GM12891 (cell line): ENCODE measurements around the gene UBE2Q1.

Experiments used
- DNase-seq: peaks from one replicate; pipeline ENCODE4 v3.0.0; 2011; ENCODE audit warnings: low spot score; ENCODE audit not compliant: insufficient read length
- FAIRE-seq: peaks from 2 replicates; lab custom pipeline; 2011; peaks lifted over from hg19 to GRCh38; lab: Jason Lieb, UNC
- PAX5 ChIP-seq: IDR thresholded peaks from 2 replicates; pipeline ENCODE4 v1.6.1; 2011; ENCODE audit warnings: low read length, moderate library complexity, mild to moderate bottlenecking; ENCODE audit not compliant: insufficient read depth, severe bottlenecking
- POLR2A ChIP-seq: IDR thresholded peaks from 2 replicates; pipeline ENCODE4 v1.6.1; 2011; ENCODE audit warnings: low read depth, low read length, control low read depth
- POLR2AphosphoS5 ChIP-seq: IDR thresholded peaks from 2 replicates; pipeline ENCODE4 v1.6.1; 2011; ENCODE audit warnings: low read depth, low read length, control low read depth
- POU2F2 ChIP-seq: IDR thresholded peaks from 2 replicates; pipeline ENCODE4 v1.6.1; 2011; ENCODE audit warnings: low read depth, mild to moderate bottlenecking, control low read depth, low read length, moderate library complexity
- SPI1 ChIP-seq: IDR thresholded peaks from 2 replicates; pipeline ENCODE4 v1.6.1; 2011; ENCODE audit warnings: low read depth, low read length, control low read depth
- TAF1 ChIP-seq: IDR thresholded peaks from 2 replicates; pipeline ENCODE4 v1.6.1; 2011; ENCODE audit warnings: low read depth, low read length, control low read depth

The UBE2Q1 gene

DNA sequence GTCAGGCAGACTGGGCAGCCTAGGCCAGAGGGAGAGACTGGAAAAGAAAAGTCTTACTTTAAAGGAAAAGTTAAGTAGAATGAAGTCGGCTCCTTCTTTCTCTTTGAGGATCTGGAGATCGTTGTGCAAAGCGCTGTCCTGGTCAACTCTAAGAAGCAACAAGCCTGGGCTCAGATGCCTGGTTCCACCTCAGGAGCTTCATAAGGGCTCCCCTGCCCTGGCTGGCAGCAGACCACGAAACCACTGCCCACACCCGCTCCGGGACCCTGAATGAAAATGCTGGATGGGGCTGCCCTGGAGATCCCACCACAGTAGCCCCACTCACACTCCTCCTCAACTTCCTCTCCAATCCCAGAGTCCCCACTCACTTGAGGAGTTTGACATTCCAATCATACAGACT is 6.4 kb downstream of the UBE2Q1 start:
- no peak for TF ChIP-seq PAX5
- no peak for DNase-seq
- no peak for FAIRE-seq

DNA sequence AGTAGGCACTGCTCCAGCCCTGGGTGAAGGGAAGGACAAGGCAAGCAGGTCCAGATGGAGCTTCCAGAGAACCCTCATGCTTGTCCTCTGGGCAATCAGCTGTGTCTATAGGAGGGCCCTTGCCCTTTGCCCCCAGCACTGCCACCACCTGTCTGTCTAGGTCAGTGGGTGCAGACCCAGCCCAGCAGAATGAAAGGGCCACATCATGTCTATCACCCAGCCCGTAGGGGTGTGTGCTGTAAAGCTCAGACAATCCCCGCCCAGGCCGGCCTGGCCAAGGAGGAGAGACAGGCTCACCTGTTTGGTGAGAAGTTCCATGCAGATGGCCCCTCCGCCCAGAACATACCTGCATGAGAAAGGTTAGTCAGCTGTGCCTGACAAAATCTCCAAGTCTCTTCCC is 7.0 kb downstream of the UBE2Q1 start:
- DNase-seq (no peak), FAIRE-seq (no peak)
- no peak for TF ChIP-seq PAX5
- no peak for TF ChIP-seq TAF1
- TF ChIP-seq POU2F2, result no peak
- TF ChIP-seq POLR2A, result no peak
- TF ChIP-seq POLR2AphosphoS5, result no peak
- TF ChIP-seq SPI1, result no peak

DNA sequence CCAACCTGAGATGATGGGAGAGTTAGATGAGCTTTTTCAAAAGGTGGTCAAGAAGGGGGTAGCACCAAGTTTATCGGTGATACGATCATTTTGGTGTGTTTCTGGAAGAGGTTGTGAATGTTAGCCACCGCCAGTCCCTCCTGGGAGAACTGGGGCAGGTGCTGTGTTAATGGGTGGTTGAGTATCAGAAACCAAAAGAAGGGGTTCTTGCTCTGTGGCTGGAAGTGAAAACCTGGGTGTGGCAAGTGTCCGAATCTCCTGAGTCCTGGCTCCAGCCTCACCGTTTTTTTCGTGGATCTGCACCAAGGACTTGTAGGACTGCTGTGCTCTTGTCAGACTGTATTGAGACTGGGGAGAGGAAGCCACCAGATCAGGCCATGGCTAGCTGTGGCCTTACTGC is 7.8 kb downstream of the UBE2Q1 start:
- FAIRE-seq (no peak), DNase-seq (no peak)
- TF ChIP-seq PAX5 (no peak), POLR2AphosphoS5 (no peak)

DNA sequence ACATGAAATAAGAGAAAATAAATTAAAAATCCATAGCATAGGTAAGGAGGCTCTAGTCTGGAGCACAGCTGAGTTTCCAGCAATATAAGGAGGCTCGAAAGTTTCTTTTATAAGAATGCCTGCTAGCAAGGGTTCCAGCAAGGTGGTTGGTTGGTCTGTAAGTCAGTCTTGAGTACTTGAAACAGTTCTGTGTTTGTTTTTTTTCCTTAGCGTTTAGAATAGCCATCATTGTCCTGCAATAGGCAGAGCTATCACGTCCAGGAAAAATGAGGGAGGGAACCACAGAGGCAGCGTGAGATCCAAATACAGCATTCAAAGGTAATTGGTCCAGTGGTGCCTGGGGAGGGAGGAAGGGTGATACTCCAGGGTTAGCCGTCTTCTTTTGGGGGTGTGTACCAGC is 8.4 kb downstream of the UBE2Q1 start:
- FAIRE-seq, result no peak
- no peak for DNase-seq
- no peak for TF ChIP-seq POU2F2
- TF ChIP-seq PAX5, result no peak
- no peak for TF ChIP-seq POLR2A
- TF ChIP-seq TAF1, result no peak
- no peak for TF ChIP-seq SPI1
- TF ChIP-seq POLR2AphosphoS5, result no peak

DNA sequence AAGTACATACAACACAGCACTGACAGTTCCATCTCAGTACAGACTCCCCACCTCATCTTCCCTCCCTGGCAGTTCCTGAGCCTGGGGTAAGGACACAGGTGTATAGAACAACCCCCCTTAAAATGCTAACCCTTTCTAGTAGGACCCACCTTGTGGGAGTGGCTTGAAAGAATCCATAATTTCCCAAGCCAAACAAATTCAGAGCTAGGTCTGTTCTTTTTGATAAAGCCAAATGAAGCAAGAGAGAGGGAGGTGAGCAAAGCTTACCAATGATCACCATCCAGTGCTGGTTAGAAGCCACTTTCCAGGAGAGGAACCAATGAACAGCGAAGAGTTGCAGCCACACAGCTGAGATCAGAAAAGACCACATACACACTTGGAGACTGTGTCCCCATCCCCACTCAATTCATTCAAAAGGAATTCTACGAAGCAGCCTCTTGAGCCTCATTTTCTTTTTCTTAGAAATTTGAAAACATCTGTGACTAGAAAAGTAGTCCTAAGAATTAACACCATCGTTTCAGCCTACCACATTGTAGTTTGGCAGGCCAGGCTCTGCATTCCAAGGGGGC is 9.2 kb downstream of the UBE2Q1 start:
- DNase-seq (no peak), FAIRE-seq (no peak)
- TF ChIP-seq TAF1 (no peak), POLR2A (no peak), POU2F2 (no peak), PAX5 (no peak), POLR2AphosphoS5 (no peak), SPI1 (no peak)

DNA sequence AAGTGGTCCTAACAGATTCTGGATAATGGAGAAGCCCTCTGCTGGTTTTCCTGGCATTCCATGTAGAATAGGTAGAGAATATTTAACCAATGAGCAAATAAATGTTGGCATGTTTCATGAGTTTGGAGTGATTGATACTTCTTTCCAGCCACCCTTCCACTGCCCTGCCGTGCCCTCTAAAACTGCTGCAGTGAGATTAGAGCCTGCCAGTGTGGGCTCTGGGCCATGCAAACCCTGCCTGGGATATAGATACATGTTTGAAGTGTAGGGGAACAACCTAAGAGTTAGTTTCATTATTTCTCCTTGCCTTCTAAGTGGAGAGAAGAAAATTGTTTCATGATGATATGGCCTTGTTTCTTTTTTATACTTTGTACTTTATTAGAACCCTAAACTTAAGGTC is 10.4 kb downstream of the UBE2Q1 start:
- no peak for FAIRE-seq
- TF ChIP-seq POLR2A (no peak), PAX5 (no peak)

DNA sequence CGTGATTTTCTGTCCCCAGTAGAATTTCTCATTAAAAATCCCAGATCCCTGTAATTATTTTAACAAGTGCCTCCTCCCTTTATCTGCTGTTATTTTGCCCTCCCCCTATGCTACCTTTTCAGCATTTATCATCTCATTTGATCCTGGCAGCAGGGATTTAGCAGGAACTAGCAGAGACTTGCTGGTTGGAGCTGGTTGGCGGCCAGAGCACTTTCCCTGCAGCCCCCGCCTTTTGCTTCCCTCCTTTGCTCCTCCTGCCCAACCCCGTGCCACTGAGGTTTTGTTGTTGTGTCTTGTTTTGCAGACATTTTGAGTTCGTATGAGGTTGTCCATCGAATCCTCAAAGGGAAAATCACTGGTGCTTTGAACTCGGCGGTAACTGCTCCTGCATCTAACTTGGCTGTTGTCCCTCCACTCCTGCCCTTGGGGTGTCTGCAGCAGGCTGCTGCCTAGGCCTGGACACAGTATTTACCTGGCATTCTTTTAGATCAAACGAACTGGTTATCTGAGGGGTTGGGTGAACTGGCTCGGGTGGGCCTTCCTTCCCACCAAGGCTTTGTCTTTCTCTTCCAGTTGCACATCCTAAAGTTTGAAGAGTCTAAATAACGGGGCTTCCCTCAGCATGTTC is 11.2 kb downstream of the UBE2Q1 start:
- TF ChIP-seq SPI1 (no peak), POLR2AphosphoS5 (no peak), POU2F2 (no peak)
- DNase-seq (no peak), FAIRE-seq (no peak)

More for the DNA sequence above, 10.4 kb downstream of the UBE2Q1 start:
- no peak for DNase-seq

DNA sequence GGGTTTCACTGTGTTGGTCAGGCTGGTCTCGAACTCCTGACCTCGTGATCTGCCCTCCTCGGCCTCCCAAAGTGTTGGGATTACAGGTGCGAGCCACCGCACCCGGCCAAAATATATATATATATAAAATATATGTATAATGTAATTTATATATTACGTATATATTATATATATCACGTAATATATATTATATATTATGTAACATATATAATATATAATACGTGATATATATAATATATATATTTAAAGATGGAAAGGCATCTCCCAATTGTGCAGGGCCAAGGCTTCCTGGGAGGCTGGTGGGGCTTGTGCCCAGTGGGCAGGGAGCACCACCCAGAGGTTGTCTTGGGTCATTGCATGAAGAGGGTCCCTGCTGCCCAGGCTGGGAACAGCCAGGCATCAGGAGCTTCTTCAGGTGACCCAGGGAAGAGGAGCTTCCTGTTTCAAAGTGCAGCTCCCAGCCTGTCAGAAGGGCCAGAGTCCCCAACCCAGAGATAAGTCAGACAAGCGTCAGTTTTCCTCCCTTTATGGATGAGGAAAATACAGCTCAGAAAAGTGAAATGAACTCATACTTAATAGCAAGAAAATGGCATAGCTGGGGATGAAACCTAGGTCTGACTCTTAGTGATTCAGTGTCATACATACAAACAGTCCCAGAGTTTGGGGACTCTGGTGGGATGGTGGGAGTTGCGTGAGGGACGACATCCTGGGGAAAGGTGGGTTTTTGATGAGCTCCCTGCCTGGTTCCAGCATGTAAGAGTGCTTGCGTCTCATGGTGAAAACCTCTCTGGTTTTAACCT is 12.0 kb downstream of the UBE2Q1 start:
- DNase-seq, result peak; percentile 77
- TF ChIP-seq POU2F2, result no peak
- TF ChIP-seq SPI1, result no peak
- no peak for TF ChIP-seq POLR2AphosphoS5
- no peak for TF ChIP-seq PAX5
- TF ChIP-seq POLR2A, result no peak
- no peak for TF ChIP-seq TAF1
- peak; percentile 86 for FAIRE-seq

DNA sequence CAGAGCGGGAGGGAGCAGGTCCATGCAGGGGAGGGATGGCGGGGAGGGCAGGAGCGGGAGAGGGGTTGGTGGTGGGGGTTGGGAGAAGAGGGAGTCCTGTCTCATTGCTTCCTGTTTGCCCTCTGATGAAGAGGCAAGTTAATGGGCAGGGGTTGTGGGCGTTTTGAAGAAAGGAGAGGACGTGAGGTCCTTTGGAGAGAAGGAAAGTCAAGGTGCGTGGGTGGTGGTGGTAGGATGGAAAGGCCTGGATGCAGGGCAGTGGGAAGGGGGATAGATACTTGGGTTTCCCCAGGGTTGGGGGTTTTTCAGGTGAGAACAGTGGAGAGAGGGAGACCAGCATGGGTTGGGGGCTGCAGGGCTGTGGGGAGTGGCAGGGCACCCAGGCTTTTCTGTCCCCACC is 17.2 kb downstream of the UBE2Q1 start:
- FAIRE-seq (no peak), DNase-seq (no peak)
- TF ChIP-seq SPI1 (no peak), POU2F2 (no peak), TAF1 (no peak), POLR2A (no peak)

DNA sequence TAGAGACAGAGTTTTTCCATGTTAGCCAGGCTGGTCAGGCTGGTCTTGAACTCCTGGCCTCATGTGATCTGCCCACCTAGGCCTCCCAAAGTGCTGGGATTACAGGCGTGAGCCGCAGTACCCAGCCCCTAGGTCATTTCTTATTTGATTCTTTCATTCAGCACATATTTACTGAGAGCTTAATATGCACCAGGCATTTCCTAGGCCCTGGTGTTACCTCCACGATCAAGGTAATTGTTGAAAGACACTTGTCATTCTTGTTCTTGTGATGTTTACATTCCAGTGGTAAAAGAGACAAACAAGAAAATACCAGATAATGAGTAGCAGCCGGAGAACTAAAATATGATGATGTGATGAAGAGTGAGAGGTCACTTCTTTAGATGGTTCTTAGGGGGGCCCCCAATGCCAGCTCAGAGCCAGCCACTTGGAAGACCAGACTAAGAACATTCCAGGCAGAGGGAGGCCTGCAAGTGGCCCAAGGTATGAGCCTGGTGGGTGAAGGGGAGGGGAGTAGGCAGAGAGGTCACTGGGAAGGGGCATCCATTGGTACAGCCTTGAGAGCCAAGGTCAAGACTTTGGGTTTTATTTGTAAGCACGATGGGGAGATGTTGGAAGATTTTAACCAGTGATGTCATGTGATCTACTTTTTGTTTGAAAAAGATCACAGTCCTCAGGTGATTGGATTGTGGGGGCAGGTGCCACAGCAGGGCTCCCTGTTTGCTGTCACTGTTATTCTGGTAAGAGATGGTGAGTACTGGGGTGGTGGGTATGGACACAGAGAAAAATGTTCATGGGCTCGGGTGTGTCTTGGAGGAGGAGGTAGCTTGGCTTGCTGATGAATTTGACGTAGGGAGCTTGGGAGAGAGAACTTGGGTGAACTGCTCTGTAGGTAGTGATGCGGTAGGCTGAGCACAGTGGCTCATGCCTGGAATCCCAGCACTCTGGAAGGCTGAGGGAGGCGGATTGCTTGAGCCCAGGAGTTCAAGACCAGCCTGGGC is 18.7 kb downstream of the UBE2Q1 start:
- DNase-seq (no peak), FAIRE-seq (no peak)
- TF ChIP-seq POLR2A, result no peak
- no peak for TF ChIP-seq POU2F2
- TF ChIP-seq TAF1, result no peak
- no peak for TF ChIP-seq POLR2AphosphoS5
- no peak for TF ChIP-seq SPI1
- no peak for TF ChIP-seq PAX5
